ENCODE data around the gene CALB2. TPM values are rescaled to one million over a fixed set of nuclear protein-coding genes. Genes with fewer than 3 reads are reported as not detected.

CALB2 gene
- total RNA-seq, 1 experiment from 2014 or later: 1.6 TPM

GRCh38 chr16:71352466-71352865, 6.1 kb upstream of the CALB2 start (continued):
- TF ChIP-seq USF1 (CRISPR knock-in tag; IDR thresholded peaks at IDR 0.05): no peak

GRCh38 chr16:71352963-71353460, 5.5 kb upstream of the CALB2 start:
- Mint-ChIP-seq H3K4me1 (peaks cover 18% of the 10 kb centered on the region), H3K4me3 (no peak overlapping the region), H3K27me3 (ENCODE audit: low read depth) (peaks cover 9% of the 10 kb centered on the region), H3K9me3 (no peaks in the 10 kb centered on the region), H3K27ac (no peak overlapping the region), H3K36me3 (no peaks in the 10 kb centered on the region)
- no peak for DNase-seq (ENCODE audit: low spot score)
- CTCF ChIA-PET: interaction anchor here (0.5 to 2.5 kb wide), 3 partner anchors 27 to 69 kb away, joined by 3 to 12 read pairs (median 3); no protein-coding TSS in a partner anchor
- TF ChIP-seq ZNF121 (CRISPR knock-in tag; IDR thresholded peaks at IDR 0.05) (no peak), TP53 (CRISPR knock-in tag; IDR thresholded peaks at IDR 0.05) (no peak), FOXK1 (CRISPR knock-in tag; IDR thresholded peaks at IDR 0.05) (no peak), NR1H2 (CRISPR knock-in tag; IDR thresholded peaks at IDR 0.05) (no peak), ATF3 (CRISPR knock-in tag; conservative IDR thresholded peaks at IDR 0.05) (no peak)
- POLR2A ChIA-PET: no interaction called here
- no peak for ATAC-seq

- CTCF ChIA-PET: interaction anchor here (1.3 to 2.5 kb wide), 2 partner anchors 42 to 59 kb away, joined by 10 to 12 read pairs; no protein-coding TSS in a partner anchor
- peaks cover 22% of the 10 kb centered on the region for H3K4me1 Mint-ChIP-seq
- no peak for DNase-seq (ENCODE audit: low spot score)
Observed at GRCh38 chr16:71353736-71354135, 4.8 kb upstream of the CALB2 start.

GRCh38 chr16:71354156-71354555, 4.4 kb upstream of the CALB2 start:
- POLR2A ChIA-PET: no interaction called here
- CTCF ChIA-PET: interaction anchor here (1.2 to 3.7 kb wide), 4 partner anchors 13 to 72 kb away, joined by 3 to 20 read pairs (median 11); no protein-coding TSS in a partner anchor
- TF ChIP-seq ATF3 (CRISPR knock-in tag; conservative IDR thresholded peaks at IDR 0.05) (no peak), CREB1 (CRISPR knock-in tag; IDR thresholded peaks at IDR 0.05) (no peak), ZMAT4 (CRISPR knock-in tag; IDR thresholded peaks at IDR 0.05) (no peak), E2F5 (CRISPR knock-in tag; IDR thresholded peaks at IDR 0.05) (no peak), TEAD1 (CRISPR knock-in tag; IDR thresholded peaks at IDR 0.05) (no peak)
- Mint-ChIP-seq H3K36me3 (no peaks in the 10 kb centered on the region), H3K27me3 (ENCODE audit: low read depth) (peaks cover 18% of the 10 kb centered on the region), H3K4me3 (no peak overlapping the region), H3K4me1 (peaks cover 22% of the 10 kb centered on the region), H3K9me3 (no peaks in the 10 kb centered on the region), H3K27ac (no peak overlapping the region)
- DNase-seq (ENCODE audit: low spot score) (no peak), ATAC-seq (no peak)

More at GRCh38 chr16:71353736-71354135, 4.8 kb upstream of the CALB2 start:
- ATAC-seq: no peak
- no peak overlapping the region for H3K27ac Mint-ChIP-seq
- TF ChIP-seq SMAD4 (CRISPR knock-in tag; IDR thresholded peaks at IDR 0.05): no peak
- no peak overlapping the region for H3K4me3 Mint-ChIP-seq
- no peaks in the 10 kb centered on the region for H3K36me3 Mint-ChIP-seq
- POLR2A ChIA-PET: no interaction called here
- H3K27me3 Mint-ChIP-seq (ENCODE audit: low read depth): peaks cover 14% of the 10 kb centered on the region
- no peaks in the 10 kb centered on the region for H3K9me3 Mint-ChIP-seq

- Mint-ChIP-seq H3K9me3 (no peaks in the 10 kb centered on the region), H3K36me3 (no peaks in the 10 kb centered on the region), H3K4me1 (peaks cover 20% of the 10 kb centered on the region), H3K27me3 (ENCODE audit: low read depth) (peaks cover 34% of the 10 kb centered on the region), H3K4me3 (no peak overlapping the region), H3K27ac (no peak overlapping the region)
- POLR2A ChIA-PET: no interaction called here
- ATAC-seq: no peak
- CTCF ChIA-PET: interaction anchor here (1.2 to 3.7 kb wide), 4 partner anchors 11 to 56 kb away, joined by 3 to 27 read pairs (median 14); no protein-coding TSS in a partner anchor
- DNase-seq (ENCODE audit: low spot score): no peak
- no peak for TF ChIP-seq ATF6 (CRISPR knock-in tag; IDR thresholded peaks at IDR 0.05)
- TF ChIP-seq JUN (CRISPR knock-in tag; IDR thresholded peaks at IDR 0.05): no peak
- no peak for TF ChIP-seq MAX (CRISPR knock-in tag; IDR thresholded peaks at IDR 0.05)
- TF ChIP-seq GRHL2 (CRISPR knock-in tag; IDR thresholded peaks at IDR 0.05; ENCODE audit: insufficient replicate concordance, severe bottlenecking): no peak
- TF ChIP-seq AR (CRISPR knock-in tag; IDR thresholded peaks at IDR 0.05): no peak
Observed at GRCh38 chr16:71356051-71356740, 2.3 kb upstream of the CALB2 start.

Measured in WTC11 (cell line).